GM12874 (cell line): ENCODE measurements around the gene RCSD1.
A peak's percentile ranks its signal among the peaks of the same experiment; 100 is the strongest.

Experiments used
- CTCF ChIP-seq: IDR thresholded peaks from 2 replicates; pipeline ENCODE4 v1.5.1; 2011; ENCODE audit warnings: low read depth, mild to moderate bottlenecking, control low read depth, low read length, moderate library complexity; ENCODE audit not compliant: insufficient read depth

RCSD1 gene

GRCh38 chr1:167679714-167680113 lies 49.7 kb downstream of the RCSD1 start:
- TF ChIP-seq CTCF: no peak

- no peak for TF ChIP-seq CTCF
These were observed 51.0 kb downstream of the RCSD1 start for GRCh38 chr1:167681024-167681423.

GRCh38 chr1:167681451-167682098 lies 51.5 kb downstream of the RCSD1 start:
- TF ChIP-seq CTCF: no peak

- TF ChIP-seq CTCF: no peak
These were observed 53.2 kb downstream of the RCSD1 start for GRCh38 chr1:167683226-167683625.

GRCh38 chr1:167683641-167684502 lies 53.8 kb downstream of the RCSD1 start:
- no peak for TF ChIP-seq CTCF

GRCh38 chr1:167685844-167686243 lies 55.8 kb downstream of the RCSD1 start:
- TF ChIP-seq CTCF: no peak

GRCh38 chr1:167687919-167688519 lies 58.0 kb downstream of the RCSD1 start:
- TF ChIP-seq CTCF: peak; percentile 78
